ENCODE results near the gene PLAA. TPM values are rescaled to one million over a fixed set of nuclear protein-coding genes. Genes with fewer than 3 reads are reported as not detected.

Gene PLAA
- total RNA-seq, 4 donors from 2014 or later, result 22.4 to 32.3 (median 28.0) TPM

GRCh38 chr9:26856413-26857032 is 90.5 kb downstream of the PLAA start:
- H3K4me3 ChIP-seq, result no peak overlapping the region
- intact Hi-C loops (cut with DNase I), result no loop called here
- 91% methylated on average over 1 of the region's 1 CpG for WGBS
- TF ChIP-seq CTCF (IDR thresholded peaks at IDR 0.05) (peak; percentile 10 to 31 (median 15)), POLR2AphosphoS5 (IDR thresholded peaks at IDR 0.05) (no peak), POLR2A (IDR thresholded peaks at IDR 0.05; ENCODE audit: low read depth) (no peak)
- no peaks in the 10 kb centered on the region for H3K27me3 ChIP-seq
- no peaks in the 10 kb centered on the region for H3K4me1 ChIP-seq
- no peak overlapping the region for H3K27ac ChIP-seq (replicated peaks in 1 of 4)
- no peak for DNase-seq (ENCODE audit: extremely low spot score)
- no peaks in the 10 kb centered on the region for H3K9me3 ChIP-seq
- peaks cover 0 to 63% (median 41%) of the 10 kb centered on the region in 4 donors for H3K36me3 ChIP-seq

Small RNAs within 50 kb of the gene (small RNA-seq; reads per million reads assigned to genes)
- 0 reads per million in 3 donors for gene RN7SL100P

Other genes with a start within 250 kb of the PLAA start
- gene CAAP1, start 54.4 kb downstream of the PLAA start, total RNA-seq, result 10 to 100 TPM; 15.3 to 18.7 (median 16.2) TPM
- 10 to 100 TPM; 12.3 to 16.6 (median 14.2) TPM for gene IFT74, start 9.2 kb upstream of the PLAA start, total RNA-seq
- gene LRRC19, start 58.4 kb upstream of the PLAA start, total RNA-seq, result not detected
- 10 to 100 TPM in 3 of 4 donors, 1 to 10 TPM in 1; 7.5 to 17.4 (median 15.5) TPM for gene TEK, start 162.0 kb upstream of the PLAA start, total RNA-seq

Measured in esophagus muscularis mucosa (tissue), 4 donors.